GM21447 (cell line): ENCODE data around the gene TTLL4.
A peak's percentile ranks its signal among the peaks of the same experiment; 100 is the strongest.
"Not testable (repeated sequence)": the region's sequence is repeated elsewhere in the genome, so short reads cannot be mapped to it uniquely, and the experiment has no call there.

Experiments
- ATAC-seq: cut with Tn5 transposase; IDR thresholded peaks from one replicate; pipeline ENCODE4 v1.9.1; 2021; ENCODE audit not compliant: unreplicated experiment

Gene TTLL4

GRCh38 chr2:218743068-218743467 is 32.4 kb downstream of the TTLL4 start:
- peak; percentile 56 for ATAC-seq

- ATAC-seq = no peak
These were observed 34.0 kb downstream of the TTLL4 start for GRCh38 chr2:218744615-218745014.

GRCh38 chr2:218745160-218745558 is 34.5 kb downstream of the TTLL4 start:
- no peak for ATAC-seq

DNA sequence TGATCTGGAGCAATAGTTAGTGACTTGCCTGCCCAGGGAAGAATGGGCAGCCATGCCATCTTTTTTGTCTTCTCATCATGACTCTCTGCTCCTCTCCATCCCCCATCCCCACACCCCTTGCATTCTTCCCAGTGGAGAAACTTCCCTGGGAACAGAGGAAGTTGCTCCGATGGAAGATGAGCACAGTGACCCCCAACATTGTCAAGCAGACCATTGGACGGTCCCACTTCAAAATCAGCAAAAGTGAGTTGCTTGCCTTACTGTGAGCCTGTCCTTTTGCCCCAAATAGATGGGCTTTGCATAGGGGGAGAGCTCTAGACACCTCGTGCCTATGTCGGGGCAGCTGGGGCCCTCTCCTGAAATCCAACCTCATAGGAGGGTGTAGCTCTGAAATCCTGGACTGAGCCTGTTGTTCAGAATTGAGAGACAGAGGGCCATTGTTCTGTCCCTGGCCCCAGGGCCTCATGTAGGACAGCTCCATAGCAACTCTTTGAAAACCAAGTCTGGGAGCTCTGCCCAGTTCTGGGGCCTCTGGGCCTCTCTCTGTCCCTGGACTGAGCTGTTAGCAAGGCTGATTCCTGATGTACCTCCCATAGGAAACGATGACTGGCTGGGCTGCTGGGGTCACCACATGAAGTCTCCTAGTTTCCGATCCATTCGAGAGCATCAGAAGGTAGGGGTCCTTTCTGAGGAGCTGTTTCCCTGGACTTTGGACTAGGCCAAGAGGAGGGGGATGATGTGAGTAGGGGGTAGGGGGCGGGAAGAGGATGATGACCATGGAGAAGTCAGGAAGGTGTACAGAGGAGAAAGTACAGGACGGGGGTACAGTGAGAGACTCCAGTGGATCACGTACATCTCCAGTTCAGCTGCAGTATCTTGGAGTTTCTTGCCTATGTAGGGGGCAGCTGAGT is 35.2 kb downstream of the TTLL4 start:
- no peak for ATAC-seq

GRCh38 chr2:218746470-218746795 is 35.8 kb downstream of the TTLL4 start:
- no peak for ATAC-seq

GRCh38 chr2:218746960-218747359 is 36.3 kb downstream of the TTLL4 start:
- ATAC-seq = no peak

DNA sequence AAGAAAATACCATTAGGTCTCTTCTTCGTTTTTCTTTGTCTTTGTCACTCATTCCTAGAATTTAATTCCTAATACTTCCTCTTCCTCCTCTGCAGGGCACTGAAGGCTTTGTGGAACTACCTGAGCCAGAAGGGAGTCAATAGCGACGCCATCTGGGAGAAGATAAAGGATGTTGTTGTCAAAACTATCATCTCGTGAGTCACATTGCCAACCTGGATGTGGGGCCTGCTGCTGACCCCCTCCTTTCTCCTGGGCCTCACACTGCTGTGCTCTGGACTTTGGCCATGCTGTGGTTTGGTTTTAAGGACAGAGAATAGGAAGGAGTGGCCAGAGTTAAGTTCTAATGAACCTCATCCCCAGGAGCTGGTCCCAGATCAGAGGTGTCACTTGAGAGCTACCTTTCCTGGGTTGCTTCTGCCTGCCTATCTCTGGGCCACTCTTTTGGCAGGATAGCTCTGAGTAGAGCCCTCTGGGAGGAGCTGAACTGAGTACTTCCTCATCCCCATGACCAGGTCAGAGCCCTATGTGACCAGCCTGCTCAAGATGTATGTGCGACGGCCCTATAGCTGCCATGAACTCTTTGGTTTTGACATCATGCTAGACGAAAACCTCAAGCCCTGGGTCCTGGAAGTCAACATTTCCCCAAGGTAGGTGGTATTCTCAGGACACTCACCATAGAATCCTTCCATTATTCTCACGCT is 38.3 kb downstream of the TTLL4 start:
- ATAC-seq = no peak

GRCh38 chr2:218754201-218754600 is 43.6 kb downstream of the TTLL4 start:
- no peak for ATAC-seq

GRCh38 chr2:218754781-218755180 is 44.1 kb downstream of the TTLL4 start:
- ATAC-seq = no peak

- ATAC-seq = no peak
These were observed 44.5 kb downstream of the TTLL4 start for GRCh38 chr2:218755198-218755566.

DNA sequence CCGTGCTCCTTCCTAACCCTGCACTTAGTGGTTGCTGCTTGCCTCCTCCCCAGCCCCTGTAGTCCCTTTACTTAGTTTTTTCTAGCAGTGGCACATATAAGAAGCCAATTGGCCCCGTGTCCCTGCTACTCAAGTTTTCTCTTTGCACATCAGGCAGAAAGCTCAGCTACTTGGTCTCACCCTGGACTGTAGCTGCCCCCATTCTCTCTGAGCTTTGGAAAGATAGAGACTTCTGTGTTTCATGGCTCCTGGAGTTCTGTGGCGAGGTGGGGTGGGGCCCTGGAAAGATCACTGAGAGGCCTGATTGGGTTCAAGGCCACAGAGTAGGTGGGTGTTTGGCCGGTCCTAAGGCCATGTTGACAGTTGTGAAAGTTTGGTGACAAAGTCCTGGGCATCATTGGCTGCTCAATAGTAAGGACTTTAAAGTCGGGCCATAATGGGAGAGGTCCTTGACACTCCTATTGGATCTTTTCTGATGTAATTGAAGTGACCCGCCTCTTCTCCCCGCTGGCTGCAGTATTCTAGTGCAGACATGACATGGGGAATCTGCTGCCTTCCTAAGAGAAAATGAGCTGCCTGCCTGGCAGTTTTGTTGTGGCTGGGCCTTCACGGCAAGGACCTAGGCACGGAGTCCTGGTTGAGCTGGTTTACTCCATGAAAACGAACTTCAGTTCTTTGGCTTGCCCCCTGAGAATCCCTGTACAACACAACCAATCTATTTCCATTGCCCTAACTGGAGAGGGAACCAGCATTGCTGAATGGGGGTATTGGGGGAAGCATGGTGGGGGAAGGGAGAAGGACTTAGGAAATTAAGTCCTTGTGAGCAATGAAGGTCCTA is 45.2 kb downstream of the TTLL4 start:
- ATAC-seq = no peak

DNA sequence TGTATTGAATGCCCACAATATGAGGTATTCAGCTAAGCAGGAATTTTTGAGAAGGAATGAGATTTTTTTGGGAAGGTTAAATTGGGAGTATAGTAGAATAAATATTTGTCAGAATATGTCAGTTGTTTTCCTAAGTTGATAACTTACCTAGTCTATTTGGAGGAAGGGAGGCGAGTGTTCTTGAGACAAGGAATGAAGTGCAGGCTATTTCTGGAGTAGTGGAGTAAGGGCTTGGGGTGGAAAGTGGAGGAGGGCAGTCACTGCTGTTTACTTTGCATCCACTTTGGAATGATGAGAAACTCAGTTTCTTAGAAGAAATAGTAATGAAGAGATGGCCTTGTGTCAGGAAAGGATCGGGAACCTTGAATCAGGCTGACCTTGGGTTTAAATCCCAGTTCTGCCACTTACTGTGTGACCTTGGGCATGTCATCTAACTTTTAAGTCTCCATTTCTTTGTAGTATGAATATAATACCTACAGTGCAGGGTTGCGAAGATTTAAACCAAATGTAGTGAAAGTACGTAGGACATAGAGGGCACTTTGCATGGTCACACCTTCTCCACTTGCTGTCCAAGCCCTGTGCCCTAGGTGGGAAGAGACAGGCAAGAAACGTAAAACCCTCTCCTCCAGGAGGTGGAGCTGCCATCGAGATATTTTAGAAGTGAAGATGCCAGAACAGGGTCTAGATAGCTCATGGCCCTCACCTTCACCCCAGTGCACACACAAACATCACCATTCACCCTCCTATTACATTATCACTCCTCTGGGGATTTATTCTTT is 46.2 kb downstream of the TTLL4 start:
- no peak for ATAC-seq

DNA sequence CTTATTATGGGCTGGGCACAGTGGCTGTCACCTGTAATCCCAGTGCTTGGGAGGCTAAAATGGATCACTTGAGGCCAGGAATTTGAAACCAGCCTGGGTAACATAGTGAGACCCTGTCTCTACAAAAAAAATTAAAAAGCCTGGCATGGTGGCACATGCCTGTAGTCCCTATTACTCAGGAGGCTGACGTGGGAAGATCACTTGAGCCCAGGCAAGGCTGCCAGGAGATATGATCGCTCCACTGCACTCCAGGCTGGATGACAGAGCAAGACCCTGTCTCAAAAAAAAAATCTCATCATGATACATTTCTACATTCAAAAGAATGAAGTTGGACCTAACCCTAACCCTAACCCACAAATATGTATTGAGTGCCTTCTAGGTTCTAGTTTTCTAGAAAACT is 51.2 kb downstream of the TTLL4 start:
- no peak for ATAC-seq

GRCh38 chr2:218772759-218773158 is 62.1 kb downstream of the TTLL4 start:
- ATAC-seq = not testable (repeated sequence)

- ATAC-seq = no peak
These were observed 63.2 kb downstream of the TTLL4 start for GRCh38 chr2:218773881-218774280.

- no peak for ATAC-seq
These were observed 65.9 kb downstream of the TTLL4 start for GRCh38 chr2:218776488-218776887.

DNA sequence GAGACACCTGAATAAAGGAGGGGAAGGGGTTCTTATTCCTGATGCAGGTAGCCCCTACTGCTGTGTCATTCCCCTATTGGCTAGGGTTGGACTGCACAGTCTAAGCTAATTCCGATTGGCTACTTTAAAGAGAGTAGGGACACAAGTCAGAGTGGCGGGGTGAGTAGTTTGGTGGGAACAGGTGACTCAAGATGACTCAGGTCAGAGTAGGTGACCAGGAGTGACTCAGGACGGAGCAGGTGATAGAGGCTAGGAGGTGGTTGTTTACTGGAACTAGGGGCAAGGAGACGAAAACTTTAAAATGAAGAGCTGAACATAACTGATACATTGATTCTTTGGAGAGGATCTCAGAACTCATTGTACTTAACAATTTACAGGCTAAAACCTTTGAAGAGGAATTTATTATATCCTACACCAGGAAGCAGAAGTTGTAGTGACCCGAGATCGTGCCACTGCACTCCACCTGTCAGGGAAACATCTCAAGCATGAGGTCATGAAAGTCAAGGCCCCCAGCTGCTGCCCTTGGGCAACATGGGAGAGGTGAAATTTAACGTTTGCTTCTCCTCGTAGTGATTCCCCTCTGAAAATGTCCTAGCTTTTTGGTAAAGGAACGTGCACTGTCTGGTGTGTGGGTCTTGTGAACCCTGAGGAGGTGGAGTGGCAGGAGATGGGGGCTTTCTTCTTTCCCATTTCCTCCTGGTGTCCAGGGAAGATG is 66.8 kb downstream of the TTLL4 start:
- ATAC-seq = no peak

DNA sequence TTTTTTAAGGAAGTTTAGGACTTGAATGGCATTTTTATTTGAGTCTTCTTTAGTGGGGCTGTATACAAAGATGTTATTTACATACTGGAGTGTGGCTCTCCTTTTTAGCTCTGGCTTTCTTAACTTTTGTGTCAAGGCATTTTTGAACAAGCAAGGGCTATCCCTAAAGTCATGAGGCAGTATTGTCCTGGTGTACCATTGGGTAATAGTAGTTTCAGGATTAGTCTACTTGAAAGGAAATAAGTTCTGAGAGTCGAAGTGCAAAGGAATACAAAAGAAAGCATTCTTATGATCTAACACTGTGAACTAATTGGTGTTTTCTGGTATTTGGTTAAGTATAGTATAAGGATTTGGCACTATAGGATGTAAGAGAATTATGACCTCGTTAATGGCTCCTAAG is 69.4 kb downstream of the TTLL4 start:
- ATAC-seq = no peak

DNA sequence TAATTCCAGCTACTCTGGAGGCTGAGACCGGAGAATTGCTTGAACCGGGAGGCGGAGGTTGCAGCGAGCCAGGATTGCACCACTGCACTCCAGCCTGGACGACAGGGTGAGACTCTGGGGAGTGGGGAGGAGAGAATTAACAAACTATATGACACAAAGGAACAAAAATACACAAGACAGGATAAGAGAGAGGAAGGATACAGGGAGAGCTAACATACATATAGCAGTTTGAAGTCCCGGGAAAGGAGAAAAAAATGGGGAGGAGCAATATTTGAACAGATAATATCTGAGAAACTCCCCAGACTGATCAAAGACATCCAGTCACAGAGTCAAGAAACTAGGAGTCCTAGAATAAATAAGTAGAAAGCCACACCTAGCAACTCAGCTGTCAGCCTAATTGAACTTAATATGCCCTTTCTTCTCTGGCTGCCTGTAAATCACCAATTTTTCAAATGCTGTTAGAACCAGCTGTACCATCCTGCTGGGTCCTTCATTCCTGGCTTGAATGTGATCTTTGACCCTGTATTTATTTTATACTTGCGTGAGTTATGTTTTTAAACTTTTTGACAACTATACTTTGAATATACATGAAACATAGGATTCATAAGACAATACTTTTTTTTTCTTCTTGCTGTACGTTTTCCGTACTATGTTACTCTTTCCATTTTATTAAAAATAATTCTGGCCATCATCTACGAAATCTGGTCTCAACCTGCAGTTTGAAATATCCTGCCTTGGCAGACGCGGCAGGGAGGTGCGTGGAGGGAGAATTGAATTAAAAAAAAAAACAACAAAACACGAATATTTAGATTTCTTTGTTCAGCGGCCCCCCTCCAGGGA is 70.4 kb downstream of the TTLL4 start:
- ATAC-seq = no peak
